GM23338 (cell line): ENCODE results near the gene LIF. TPM values are rescaled to one million over a fixed set of nuclear protein-coding genes. Genes with fewer than 3 reads are reported as not detected.

Experiments
- ATAC-seq: fragments of 200-7000 bp; cut with Tn5 transposase; 3 replicates; pipeline ENCODE4 v1.9.1; 2020
- DNase-seq: peaks from one replicate; pipeline ENCODE4 v3.0.0-alpha.2; 2015; ENCODE audit warnings: low spot score
- H2AFZ ChIP-seq: fragments of 200-600 bp; sonication (generic); 2 replicates; pipeline ENCODE4 v1.8.0; 2016; ENCODE audit warnings: antibody characterized with exemption, mild to moderate bottlenecking, moderate library complexity
- H3F3A ChIP-seq: fragments of 200-600 bp; sonication (generic); replicated peaks from 2 replicates; pipeline ENCODE4 v1.8.0; 2017; ENCODE audit warnings: antibody characterized with exemption, mixed run types, low read depth
- H3K27ac ChIP-seq: fragments of 200-600 bp; sonication (generic); 2 replicates; pipeline ENCODE4 v1.6.1; 2016; ENCODE audit warnings: low read depth
- H3K27me3 ChIP-seq: fragments of 200-600 bp; sonication (generic); 2 replicates; pipeline ENCODE4 v1.8.0; 2016; ENCODE audit warnings: mild to moderate bottlenecking, mixed run types, moderate library complexity; ENCODE audit not compliant: insufficient read depth
- H3K36me3 ChIP-seq: fragments of 200-600 bp; sonication (generic); 2 replicates; pipeline ENCODE4 v1.8.0; 2016; ENCODE audit warnings: mild to moderate bottlenecking; ENCODE audit not compliant: insufficient read depth
- H3K4me1 ChIP-seq: fragments of 200-600 bp; sonication (generic); 2 replicates; pipeline ENCODE4 v1.8.0; 2016; ENCODE audit warnings: mild to moderate bottlenecking, moderate library complexity; ENCODE audit not compliant: insufficient read depth
- H3K4me2 ChIP-seq: fragments of 200-600 bp; sonication (generic); 2 replicates; pipeline ENCODE4 v1.7.1; 2017; ENCODE audit warnings: mixed run types
- H3K4me3 ChIP-seq: fragments of 200-600 bp; sonication (generic); 2 replicates; pipeline ENCODE4 v1.6.1; 2016; ENCODE audit warnings: mixed run types
- H3K79me2 ChIP-seq: fragments of 200-600 bp; sonication (generic); replicated peaks from 2 replicates; pipeline ENCODE4 v1.8.0; 2017; ENCODE audit warnings: mild to moderate bottlenecking; ENCODE audit not compliant: insufficient read depth
- H3K9me2 ChIP-seq: fragments of 200-600 bp; sonication (generic); 2 replicates; pipeline ENCODE4 v1.8.0; 2017; ENCODE audit not compliant: insufficient read depth
- H4K20me1 ChIP-seq: fragments of 200-600 bp; sonication (generic); replicated peaks from 2 replicates; pipeline ENCODE4 v1.8.0; 2017; ENCODE audit warnings: mild to moderate bottlenecking; ENCODE audit not compliant: insufficient read depth
- H3K27ac Mint-ChIP-seq: 2 replicates; pipeline ENCODE4 v1.8.0; 2020; ENCODE audit warnings: inconsistent platforms, mild to moderate bottlenecking, moderate library complexity, mixed read lengths
- H3K27me3 Mint-ChIP-seq: 3 replicates; pipeline ENCODE4 v1.8.0; 2022; ENCODE audit warnings: low read depth, mild to moderate bottlenecking, moderate library complexity, mixed read lengths, inconsistent platforms; ENCODE audit not compliant: insufficient read depth, poor library complexity
- H3K36me3 Mint-ChIP-seq: 3 replicates; pipeline ENCODE4 v1.8.0; 2021; ENCODE audit warnings: low read depth, mild to moderate bottlenecking, inconsistent platforms, moderate library complexity, mixed read lengths
- H3K4me1 Mint-ChIP-seq: 3 replicates; pipeline ENCODE4 v1.8.0; 2020; ENCODE audit warnings: mild to moderate bottlenecking, inconsistent platforms, mixed read lengths
- H3K4me3 Mint-ChIP-seq: 3 replicates; pipeline ENCODE4 v1.8.0; 2021; ENCODE audit warnings: moderate library complexity, mild to moderate bottlenecking, inconsistent platforms, mixed read lengths
- H3K9me3 Mint-ChIP-seq: 3 replicates; pipeline ENCODE4 v1.8.0; 2020; ENCODE audit warnings: moderate library complexity, mild to moderate bottlenecking, inconsistent platforms, mixed read lengths
- CREB1 ChIP-seq: fragments of 250-450 bp; sonication (Bioruptor Pico); IDR thresholded peaks from 2 replicates; pipeline ENCODE4 v1.5.0; 2020; ENCODE audit warnings: low read depth, mild to moderate bottlenecking, moderate library complexity
- EZH2 ChIP-seq: fragments of 200-600 bp; sonication (generic); IDR thresholded peaks from one replicate; pipeline ENCODE4 v1.8.0; 2017; ENCODE audit warnings: antibody characterized with exemption, mild to moderate bottlenecking, low read depth; ENCODE audit not compliant: unreplicated experiment
- EZH2phosphoT487 ChIP-seq: fragments of 200-600 bp; sonication (generic); IDR thresholded peaks from one replicate; pipeline ENCODE4 v1.8.1; 2018; ENCODE audit warnings: antibody characterized with exemption; ENCODE audit not compliant: unreplicated experiment
- JUNB ChIP-seq: IDR thresholded peaks from one replicate; pipeline ENCODE4 v1.6.1; 2016; ENCODE audit warnings: antibody characterized with exemption; ENCODE audit not compliant: unreplicated experiment
- NANOG ChIP-seq: IDR thresholded peaks from 2 replicates; pipeline ENCODE4 v1.6.1; 2016; ENCODE audit warnings: antibody characterized with exemption, borderline replicate concordance
- POLR2AphosphoS5 ChIP-seq: IDR thresholded peaks from 2 replicates; pipeline ENCODE4 v1.6.1; 2016; ENCODE audit warnings: antibody characterized with exemption, low read depth
- STAT1 ChIP-seq: IDR thresholded peaks from one replicate; pipeline ENCODE4 v1.6.1; 2016; ENCODE audit warnings: antibody characterized with exemption; ENCODE audit not compliant: unreplicated experiment
- ZNF114 ChIP-seq: fragments of 250-450 bp; sonication (Bioruptor Pico); IDR thresholded peaks from 2 replicates; pipeline ENCODE4 v1.5.0; 2020; ENCODE audit warnings: mild to moderate bottlenecking, moderate library complexity
- ZNF331 ChIP-seq: fragments of 250-450 bp; sonication (Bioruptor Pico); IDR thresholded peaks from 2 replicates; pipeline ENCODE4 v1.5.0; 2020; ENCODE audit warnings: low read depth, mild to moderate bottlenecking, moderate library complexity
- polyA plus RNA-seq: library from polyadenylated mRNA; unstranded; fragments of >200 nt; fragmentation: Nextera tagmentation; extraction: Ambion mirVana; gene quantifications from 2 replicates; pipeline ENCODE4 v1.2.1, GENCODE V29; 2016
- total RNA-seq: library from RNA; depleted of rRNA; stranded (reverse); fragments of >200 nt; shearing (Covaris generic); gene quantifications from 2 replicates; pipeline ENCODE4 v1.2.3, GENCODE V29; 2014
- TF ChIP-seq, protein P1 (sequence below): fragments of 250-450 bp; sonication (Bioruptor Pico); IDR thresholded peaks from 2 replicates; pipeline ENCODE4 v1.5.0; 2020; ENCODE audit warnings: mild to moderate bottlenecking, moderate library complexity
- TF ChIP-seq, protein P2 (sequence below), 2 experiments: fragments of 200-600 bp in 1 of 2; sonication (generic) in 1 of 2; conservative IDR thresholded peaks; 2 replicates each; pipeline versions ENCODE4 v1.5.1 to v1.6.1; 2016 to 2017; ENCODE audit warnings: antibody characterized with exemption in 2 of 2, low read depth in 2 of 2, mild to moderate bottlenecking in 2 of 2, moderate library complexity in 1 of 2
- TF ChIP-seq, protein P3 (sequence below): IDR thresholded peaks from 2 replicates; pipeline ENCODE4 v1.6.1; 2016; ENCODE audit warnings: antibody characterized with exemption
- TF ChIP-seq, protein P4 (sequence below): IDR thresholded peaks from one replicate; pipeline ENCODE4 v1.6.1; 2018; ENCODE audit warnings: antibody characterized with exemption; ENCODE audit not compliant: unreplicated experiment

LIF gene
- total and polyA plus RNA-seq, 2 experiments from 2014 or later: 1.8 to 3.6 TPM

DNA sequence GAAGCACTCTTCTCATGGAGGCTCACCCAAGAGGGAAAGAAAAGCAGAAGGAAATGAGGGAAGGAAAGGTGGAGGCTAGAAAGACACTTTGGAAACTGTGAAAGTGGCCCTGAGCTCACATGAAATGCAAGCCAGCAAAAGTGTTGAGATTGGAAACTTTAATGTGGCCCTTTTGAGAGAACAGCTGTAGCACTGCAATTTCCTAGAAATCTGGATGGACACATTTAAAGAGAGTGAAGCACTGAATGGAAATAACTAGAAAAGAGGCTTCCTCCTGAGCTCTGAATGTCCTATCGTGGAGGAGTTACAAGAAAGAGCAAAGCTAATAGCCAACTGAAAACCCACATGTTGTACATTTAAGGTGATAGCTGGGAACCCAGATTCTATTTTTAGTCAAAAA is 56.0 kb downstream of the LIF start:
- Mint-ChIP-seq H3K9me3 (no peaks in the 10 kb centered on the region), H3K27ac (no peak overlapping the region), H3K36me3 (no peaks in the 10 kb centered on the region), H3K4me1 (peaks cover 31% of the 10 kb centered on the region), H3K27me3 (peaks cover 2% of the 10 kb centered on the region), H3K4me3 (no peak overlapping the region)
- H3K27me3 ChIP-seq: no peaks in the 10 kb centered on the region
- no peaks in the 10 kb centered on the region for H3K36me3 ChIP-seq
- H3F3A ChIP-seq: no peaks in the 10 kb centered on the region
- H4K20me1 ChIP-seq: no peaks in the 10 kb centered on the region
- no peak for TF ChIP-seq JUNB
- TF ChIP-seq NANOG: no peak
- TF ChIP-seq EZH2: no peak
- TF ChIP-seq POLR2AphosphoS5: no peak
- TF ChIP-seq, protein P1, sequence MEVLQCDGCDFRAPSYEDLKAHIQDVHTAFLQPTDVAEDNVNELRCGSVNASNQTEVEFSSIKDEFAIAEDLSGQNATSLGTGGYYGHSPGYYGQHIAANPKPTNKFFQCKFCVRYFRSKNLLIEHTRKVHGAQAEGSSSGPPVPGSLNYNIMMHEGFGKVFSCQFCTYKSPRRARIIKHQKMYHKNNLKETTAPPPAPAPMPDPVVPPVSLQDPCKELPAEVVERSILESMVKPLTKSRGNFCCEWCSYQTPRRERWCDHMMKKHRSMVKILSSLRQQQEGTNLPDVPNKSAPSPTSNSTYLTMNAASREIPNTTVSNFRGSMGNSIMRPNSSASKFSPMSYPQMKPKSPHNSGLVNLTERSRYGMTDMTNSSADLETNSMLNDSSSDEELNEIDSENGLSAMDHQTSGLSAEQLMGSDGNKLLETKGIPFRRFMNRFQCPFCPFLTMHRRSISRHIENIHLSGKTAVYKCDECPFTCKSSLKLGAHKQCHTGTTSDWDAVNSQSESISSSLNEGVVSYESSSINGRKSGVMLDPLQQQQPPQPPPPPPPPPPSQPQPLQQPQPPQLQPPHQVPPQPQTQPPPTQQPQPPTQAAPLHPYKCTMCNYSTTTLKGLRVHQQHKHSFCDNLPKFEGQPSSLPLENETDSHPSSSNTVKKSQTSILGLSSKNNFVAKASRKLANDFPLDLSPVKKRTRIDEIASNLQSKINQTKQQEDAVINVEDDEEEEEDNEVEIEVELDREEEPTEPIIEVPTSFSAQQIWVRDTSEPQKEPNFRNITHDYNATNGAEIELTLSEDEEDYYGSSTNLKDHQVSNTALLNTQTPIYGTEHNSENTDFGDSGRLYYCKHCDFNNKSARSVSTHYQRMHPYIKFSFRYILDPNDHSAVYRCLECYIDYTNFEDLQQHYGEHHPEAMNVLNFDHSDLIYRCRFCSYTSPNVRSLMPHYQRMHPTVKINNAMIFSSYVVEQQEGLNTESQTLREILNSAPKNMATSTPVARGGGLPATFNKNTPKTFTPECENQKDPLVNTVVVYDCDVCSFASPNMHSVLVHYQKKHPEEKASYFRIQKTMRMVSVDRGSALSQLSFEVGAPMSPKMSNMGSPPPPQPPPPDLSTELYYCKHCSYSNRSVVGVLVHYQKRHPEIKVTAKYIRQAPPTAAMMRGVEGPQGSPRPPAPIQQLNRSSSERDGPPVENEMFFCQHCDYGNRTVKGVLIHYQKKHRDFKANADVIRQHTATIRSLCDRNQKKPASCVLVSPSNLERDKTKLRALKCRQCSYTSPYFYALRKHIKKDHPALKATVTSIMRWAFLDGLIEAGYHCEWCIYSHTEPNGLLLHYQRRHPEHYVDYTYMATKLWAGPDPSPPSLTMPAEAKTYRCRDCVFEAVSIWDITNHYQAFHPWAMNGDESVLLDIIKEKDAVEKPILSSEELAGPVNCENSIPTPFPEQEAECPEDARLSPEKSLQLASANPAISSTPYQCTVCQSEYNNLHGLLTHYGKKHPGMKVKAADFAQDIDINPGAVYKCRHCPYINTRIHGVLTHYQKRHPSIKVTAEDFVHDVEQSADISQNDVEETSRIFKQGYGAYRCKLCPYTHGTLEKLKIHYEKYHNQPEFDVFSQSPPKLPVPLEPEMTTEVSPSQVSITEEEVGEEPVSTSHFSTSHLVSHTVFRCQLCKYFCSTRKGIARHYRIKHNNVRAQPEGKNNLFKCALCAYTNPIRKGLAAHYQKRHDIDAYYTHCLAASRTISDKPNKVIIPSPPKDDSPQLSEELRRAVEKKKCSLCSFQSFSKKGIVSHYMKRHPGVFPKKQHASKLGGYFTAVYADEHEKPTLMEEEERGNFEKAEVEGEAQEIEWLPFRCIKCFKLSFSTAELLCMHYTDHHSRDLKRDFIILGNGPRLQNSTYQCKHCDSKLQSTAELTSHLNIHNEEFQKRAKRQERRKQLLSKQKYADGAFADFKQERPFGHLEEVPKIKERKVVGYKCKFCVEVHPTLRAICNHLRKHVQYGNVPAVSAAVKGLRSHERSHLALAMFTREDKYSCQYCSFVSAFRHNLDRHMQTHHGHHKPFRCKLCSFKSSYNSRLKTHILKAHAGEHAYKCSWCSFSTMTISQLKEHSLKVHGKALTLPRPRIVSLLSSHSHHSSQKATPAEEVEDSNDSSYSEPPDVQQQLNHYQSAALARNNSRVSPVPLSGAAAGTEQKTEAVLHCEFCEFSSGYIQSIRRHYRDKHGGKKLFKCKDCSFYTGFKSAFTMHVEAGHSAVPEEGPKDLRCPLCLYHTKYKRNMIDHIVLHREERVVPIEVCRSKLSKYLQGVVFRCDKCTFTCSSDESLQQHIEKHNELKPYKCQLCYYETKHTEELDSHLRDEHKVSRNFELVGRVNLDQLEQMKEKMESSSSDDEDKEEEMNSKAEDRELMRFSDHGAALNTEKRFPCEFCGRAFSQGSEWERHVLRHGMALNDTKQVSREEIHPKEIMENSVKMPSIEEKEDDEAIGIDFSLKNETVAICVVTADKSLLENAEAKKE (CRISPR knock-in tag): no peak
- TF ChIP-seq STAT1: no peak
- TF ChIP-seq ZNF331 (CRISPR knock-in tag): no peak
- no peak for TF ChIP-seq CREB1 (CRISPR knock-in tag)
- TF ChIP-seq ZNF114: no peak
- TF ChIP-seq, protein P2, sequence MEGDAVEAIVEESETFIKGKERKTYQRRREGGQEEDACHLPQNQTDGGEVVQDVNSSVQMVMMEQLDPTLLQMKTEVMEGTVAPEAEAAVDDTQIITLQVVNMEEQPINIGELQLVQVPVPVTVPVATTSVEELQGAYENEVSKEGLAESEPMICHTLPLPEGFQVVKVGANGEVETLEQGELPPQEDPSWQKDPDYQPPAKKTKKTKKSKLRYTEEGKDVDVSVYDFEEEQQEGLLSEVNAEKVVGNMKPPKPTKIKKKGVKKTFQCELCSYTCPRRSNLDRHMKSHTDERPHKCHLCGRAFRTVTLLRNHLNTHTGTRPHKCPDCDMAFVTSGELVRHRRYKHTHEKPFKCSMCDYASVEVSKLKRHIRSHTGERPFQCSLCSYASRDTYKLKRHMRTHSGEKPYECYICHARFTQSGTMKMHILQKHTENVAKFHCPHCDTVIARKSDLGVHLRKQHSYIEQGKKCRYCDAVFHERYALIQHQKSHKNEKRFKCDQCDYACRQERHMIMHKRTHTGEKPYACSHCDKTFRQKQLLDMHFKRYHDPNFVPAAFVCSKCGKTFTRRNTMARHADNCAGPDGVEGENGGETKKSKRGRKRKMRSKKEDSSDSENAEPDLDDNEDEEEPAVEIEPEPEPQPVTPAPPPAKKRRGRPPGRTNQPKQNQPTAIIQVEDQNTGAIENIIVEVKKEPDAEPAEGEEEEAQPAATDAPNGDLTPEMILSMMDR (conservative IDR thresholded peaks at IDR 0.05; ENCODE audit: low read depth in 2 of 2): no peak
- TF ChIP-seq, protein P3, sequence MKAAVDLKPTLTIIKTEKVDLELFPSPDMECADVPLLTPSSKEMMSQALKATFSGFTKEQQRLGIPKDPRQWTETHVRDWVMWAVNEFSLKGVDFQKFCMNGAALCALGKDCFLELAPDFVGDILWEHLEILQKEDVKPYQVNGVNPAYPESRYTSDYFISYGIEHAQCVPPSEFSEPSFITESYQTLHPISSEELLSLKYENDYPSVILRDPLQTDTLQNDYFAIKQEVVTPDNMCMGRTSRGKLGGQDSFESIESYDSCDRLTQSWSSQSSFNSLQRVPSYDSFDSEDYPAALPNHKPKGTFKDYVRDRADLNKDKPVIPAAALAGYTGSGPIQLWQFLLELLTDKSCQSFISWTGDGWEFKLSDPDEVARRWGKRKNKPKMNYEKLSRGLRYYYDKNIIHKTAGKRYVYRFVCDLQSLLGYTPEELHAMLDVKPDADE: no peak
- TF ChIP-seq, protein P4, sequence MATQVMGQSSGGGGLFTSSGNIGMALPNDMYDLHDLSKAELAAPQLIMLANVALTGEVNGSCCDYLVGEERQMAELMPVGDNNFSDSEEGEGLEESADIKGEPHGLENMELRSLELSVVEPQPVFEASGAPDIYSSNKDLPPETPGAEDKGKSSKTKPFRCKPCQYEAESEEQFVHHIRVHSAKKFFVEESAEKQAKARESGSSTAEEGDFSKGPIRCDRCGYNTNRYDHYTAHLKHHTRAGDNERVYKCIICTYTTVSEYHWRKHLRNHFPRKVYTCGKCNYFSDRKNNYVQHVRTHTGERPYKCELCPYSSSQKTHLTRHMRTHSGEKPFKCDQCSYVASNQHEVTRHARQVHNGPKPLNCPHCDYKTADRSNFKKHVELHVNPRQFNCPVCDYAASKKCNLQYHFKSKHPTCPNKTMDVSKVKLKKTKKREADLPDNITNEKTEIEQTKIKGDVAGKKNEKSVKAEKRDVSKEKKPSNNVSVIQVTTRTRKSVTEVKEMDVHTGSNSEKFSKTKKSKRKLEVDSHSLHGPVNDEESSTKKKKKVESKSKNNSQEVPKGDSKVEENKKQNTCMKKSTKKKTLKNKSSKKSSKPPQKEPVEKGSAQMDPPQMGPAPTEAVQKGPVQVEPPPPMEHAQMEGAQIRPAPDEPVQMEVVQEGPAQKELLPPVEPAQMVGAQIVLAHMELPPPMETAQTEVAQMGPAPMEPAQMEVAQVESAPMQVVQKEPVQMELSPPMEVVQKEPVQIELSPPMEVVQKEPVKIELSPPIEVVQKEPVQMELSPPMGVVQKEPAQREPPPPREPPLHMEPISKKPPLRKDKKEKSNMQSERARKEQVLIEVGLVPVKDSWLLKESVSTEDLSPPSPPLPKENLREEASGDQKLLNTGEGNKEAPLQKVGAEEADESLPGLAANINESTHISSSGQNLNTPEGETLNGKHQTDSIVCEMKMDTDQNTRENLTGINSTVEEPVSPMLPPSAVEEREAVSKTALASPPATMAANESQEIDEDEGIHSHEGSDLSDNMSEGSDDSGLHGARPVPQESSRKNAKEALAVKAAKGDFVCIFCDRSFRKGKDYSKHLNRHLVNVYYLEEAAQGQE: no peak
- no peak for TF ChIP-seq EZH2phosphoT487
- peaks cover 28% of the 10 kb centered on the region for H3K4me1 ChIP-seq
- H3K9me2 ChIP-seq: no peaks in the 10 kb centered on the region; the same call in 1 of the 2 replicates
- no peak overlapping the region for H3K27ac ChIP-seq
- DNase-seq (no peak), ATAC-seq (no peak)
- no peak overlapping the region for H3K4me2 ChIP-seq
- no peak overlapping the region for H3K4me3 ChIP-seq
- H2AFZ ChIP-seq: peak overlapping the region; percentile 53; the same call in 1 of the 2 replicates
- no peaks in the 10 kb centered on the region for H3K79me2 ChIP-seq
